GM12872 (cell line): ENCODE results near the gene ZCCHC13.

Experiments
- CTCF ChIP-seq: IDR thresholded peaks from 3 replicates; pipeline ENCODE4 v1.5.1; 2011; ENCODE audit warnings: low read depth, mild to moderate bottlenecking, low read length, moderate library complexity; ENCODE audit not compliant: insufficient read depth

Gene ZCCHC13

GRCh38 chrX:74293343-74293946, 10.5 kb upstream of the ZCCHC13 start:
- no peak for TF ChIP-seq CTCF

DNA sequence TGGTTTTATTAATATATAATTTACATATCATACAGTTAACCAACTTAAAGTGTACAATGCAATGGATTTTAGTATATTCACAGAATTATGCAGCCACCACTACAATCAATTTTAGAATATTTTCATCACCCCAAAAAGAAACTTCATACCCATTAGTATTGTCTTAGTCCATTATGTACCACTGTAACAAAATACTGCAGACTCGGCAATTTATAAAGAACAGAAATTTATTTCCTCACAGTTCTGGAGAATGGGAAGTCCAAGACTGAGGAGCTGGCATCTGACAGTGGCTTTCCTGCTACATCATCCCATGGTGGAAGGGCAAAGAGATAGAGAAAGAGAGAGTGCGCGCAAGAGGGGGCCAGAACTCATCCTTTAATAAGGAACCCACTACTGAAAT, 8.9 kb upstream of the ZCCHC13 start:
- TF ChIP-seq CTCF: no peak

DNA sequence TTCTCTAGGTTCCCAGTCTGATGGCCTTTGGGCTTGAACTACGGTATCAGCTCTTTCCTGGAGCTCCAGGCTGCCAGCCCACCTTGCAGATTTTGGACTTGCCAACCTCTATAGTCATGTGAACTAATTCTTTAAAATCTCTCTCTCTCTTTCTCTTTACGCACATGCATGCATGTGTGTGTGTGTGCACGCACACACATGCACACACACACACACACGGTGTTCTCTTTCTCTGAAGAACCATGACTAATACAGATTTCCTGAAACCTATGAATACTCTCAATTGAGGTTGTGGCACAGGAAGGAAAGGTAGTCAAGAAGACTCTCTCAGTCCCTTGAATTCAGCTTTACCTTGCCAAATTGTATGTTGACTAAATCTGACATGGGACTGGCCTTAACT, 6.2 kb upstream of the ZCCHC13 start:
- TF ChIP-seq CTCF: no peak

GRCh38 chrX:74300869-74301268, 3.1 kb upstream of the ZCCHC13 start:
- TF ChIP-seq CTCF: no peak

DNA sequence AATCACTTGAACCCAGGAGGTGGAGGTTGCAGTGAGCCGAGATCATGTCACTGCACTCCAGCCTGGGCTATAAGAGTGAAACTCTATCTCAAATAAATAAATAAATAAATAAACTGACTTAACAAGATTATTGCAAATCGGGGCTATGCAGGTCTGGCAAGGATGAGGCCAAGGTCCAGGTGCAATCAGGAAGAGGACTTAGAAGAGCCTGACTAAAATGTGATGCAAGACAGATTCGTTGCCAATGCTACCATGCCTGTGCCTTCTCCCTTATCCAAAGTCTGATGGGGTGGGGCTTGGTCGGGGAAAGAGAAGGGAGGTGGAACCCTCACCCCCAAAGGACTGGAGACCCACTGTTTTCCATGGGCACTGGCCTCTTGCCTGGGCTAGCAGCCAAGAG, 14.7 kb downstream of the ZCCHC13 start:
- TF ChIP-seq CTCF: no peak

- TF ChIP-seq CTCF: no peak
These were observed 17.2 kb downstream of the ZCCHC13 start for GRCh38 chrX:74321191-74321590.

- no peak for TF ChIP-seq CTCF
These were observed 20.2 kb downstream of the ZCCHC13 start for GRCh38 chrX:74324131-74324530.
